Coronary artery (tissue), 2 donors: ENCODE data around the gene DYDC2.
A peak's percentile ranks its signal among the peaks of the same experiment; 100 is the strongest.

ENCODE experiments used
- DNase-seq: peaks from one replicate; pipeline ENCODE4 v3.0.0-alpha.2; 2017; ENCODE audit warnings: low spot score
- H3K27ac ChIP-seq, 2 donors: fragments of 200-600 bp; sonication (generic); one replicate each; pipeline ENCODE4 v1.5.1; 2016 to 2019
- H3K4me3 ChIP-seq: fragments of 200-600 bp; sonication (generic); 2 replicates; pipeline ENCODE4 v1.5.1; 2016; ENCODE audit warnings: mild to moderate bottlenecking, moderate library complexity
- CTCF ChIP-seq: fragments of 200-600 bp; sonication (generic); IDR thresholded peaks from one replicate; pipeline ENCODE4 v1.5.1; 2019; ENCODE audit warnings: antibody characterized with exemption

Gene DYDC2

GRCh38 chr10:80405626-80406025 is 49.0 kb downstream of the DYDC2 start:
- no peak for TF ChIP-seq CTCF
- no peak overlapping the region for H3K27ac ChIP-seq
- no peak overlapping the region for H3K4me3 ChIP-seq
- no peak for DNase-seq

GRCh38 chr10:80406204-80406603 is 49.6 kb downstream of the DYDC2 start:
- no peak overlapping the region for H3K4me3 ChIP-seq
- no peak overlapping the region for H3K27ac ChIP-seq
- TF ChIP-seq CTCF: no peak
- no peak for DNase-seq

GRCh38 chr10:80407812-80408241 is 51.2 kb downstream of the DYDC2 start:
- peak overlapping the region; percentile 90 for H3K4me3 ChIP-seq
- DNase-seq: no peak
- H3K27ac ChIP-seq: peak overlapping the region; percentile 54 to 73
- no peak for TF ChIP-seq CTCF

GRCh38 chr10:80408242-80409101 is 51.9 kb downstream of the DYDC2 start, which contains the start of gene PRXL2A:
Gene PRXL2A, plus strand, starts transcription at chr10:80408551. Its CDS starts 11,917 bp downstream, at chr10:80420468.
- H3K4me3 ChIP-seq: peak within 1 kb of the TSS; percentile 90
- peak within 1 kb of the TSS; percentile 54 to 73 for H3K27ac ChIP-seq
- peak; percentile 83 for DNase-seq
- no peak for TF ChIP-seq CTCF

GRCh38 chr10:80409121-80409520 is 52.5 kb downstream of the DYDC2 start:
- no peak for DNase-seq
- Histone ChIP-seq H3K27ac (peak overlapping the region; percentile 54 to 73), H3K4me3 (peak overlapping the region; percentile 90)
- TF ChIP-seq CTCF: no peak

GRCh38 chr10:80410122-80410521 is 53.5 kb downstream of the DYDC2 start:
- Histone ChIP-seq H3K27ac (no peak overlapping the region), H3K4me3 (no peak overlapping the region)

More at GRCh38 chr10:80410122-80410521, 53.5 kb downstream of the DYDC2 start:
- no peak for DNase-seq
- TF ChIP-seq CTCF: no peak
